Umbilical cord (tissue), 2 donors: ENCODE measurements around the gene TBC1D17. TPM values are rescaled to one million over a fixed set of nuclear protein-coding genes. Genes with fewer than 3 reads are reported as not detected.

Source experiments
- DNase-seq: peaks from one replicate; pipeline ENCODE4 v3.0.0-alpha.2; 2015; ENCODE audit warnings: low spot score
- total RNA-seq: library from RNA; depleted of rRNA; stranded (reverse); fragments of >200 nt; gene quantifications from one replicate; pipeline ENCODE4 v1.2.3, GENCODE V29; 2014; ENCODE audit warnings: low replicate concordance; ENCODE audit not compliant: insufficient read depth

The TBC1D17 gene
- total RNA-seq, 1 donor from 2014 or later, result 4.1 TPM

- DNase-seq, result no peak
Measured at GRCh38 chr19:49894011-49894664, 16.6 kb downstream of the TBC1D17 start.

GRCh38 chr19:49894879-49895565, 17.5 kb downstream of the TBC1D17 start:
- DNase-seq, result no peak

- no peak for DNase-seq
Measured at GRCh38 chr19:49895566-49896297, 18.2 kb downstream of the TBC1D17 start.

DNA sequence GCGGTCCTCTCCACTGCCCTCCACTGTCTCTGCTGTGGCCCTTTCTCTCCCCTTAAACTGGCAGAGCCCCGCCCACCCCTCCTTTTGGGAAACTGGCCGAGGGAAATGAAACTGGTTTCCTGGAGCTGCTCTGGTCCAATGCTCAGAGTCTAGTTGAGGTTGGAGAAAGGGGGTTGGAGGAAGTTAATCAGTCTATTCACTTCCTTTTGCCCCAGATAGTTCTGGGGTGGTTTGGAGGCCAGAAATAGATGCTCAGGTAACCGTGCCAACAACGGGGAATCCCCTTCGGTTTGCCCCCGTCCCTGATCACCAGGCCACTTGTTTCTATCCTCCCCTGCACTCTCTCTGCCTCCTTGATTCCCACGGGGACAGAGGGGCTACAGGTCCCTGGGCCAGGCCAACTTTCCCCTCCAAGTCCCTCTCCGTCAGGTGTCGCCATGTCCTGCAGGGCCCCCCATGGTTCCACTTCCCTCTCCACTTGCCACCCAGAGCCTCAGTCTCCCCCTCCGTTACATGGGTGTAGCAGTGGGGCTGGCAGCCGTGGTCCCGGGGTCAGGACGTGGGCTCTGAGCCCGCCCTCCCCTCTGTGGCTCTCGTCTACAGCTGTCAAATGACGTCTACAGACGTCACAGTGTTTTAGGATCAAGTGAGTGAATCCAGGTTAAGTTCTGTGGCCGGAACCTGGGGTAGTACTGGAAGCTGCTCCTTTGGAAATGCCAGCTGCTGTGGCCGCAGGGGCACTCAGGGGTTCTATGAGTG, 19.5 kb downstream of the TBC1D17 start, which contains the start of gene IL4I1:
IL4I1 (minus strand) TSS at position 25 of the 759 bp plus-strand sequence. CDS start 727 bp downstream, outside the sequence.
- DNase-seq, result peak; percentile 54

DNA sequence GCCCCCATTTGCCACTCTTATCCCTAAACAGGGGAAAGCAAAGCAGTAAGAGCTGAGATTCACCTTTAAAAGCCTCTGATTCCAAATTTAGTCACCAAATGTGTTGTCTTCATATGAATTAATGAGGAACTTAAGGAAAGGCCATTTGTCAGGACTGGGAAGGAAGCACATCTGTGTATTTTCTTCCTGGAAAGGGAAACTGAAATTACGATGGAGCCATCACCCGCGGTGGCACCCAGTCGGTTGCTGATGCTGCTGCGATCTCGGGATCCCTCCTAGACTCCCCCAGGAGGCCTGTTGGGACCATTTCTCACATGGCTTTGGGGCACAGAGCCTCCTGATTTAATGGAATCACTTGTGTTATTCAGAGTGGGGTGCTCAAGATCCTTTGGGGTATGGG, 26.6 kb downstream of the TBC1D17 start:
- no peak for DNase-seq

- no peak for DNase-seq
Measured at GRCh38 chr19:49906879-49907564, 29.5 kb downstream of the TBC1D17 start.

DNA sequence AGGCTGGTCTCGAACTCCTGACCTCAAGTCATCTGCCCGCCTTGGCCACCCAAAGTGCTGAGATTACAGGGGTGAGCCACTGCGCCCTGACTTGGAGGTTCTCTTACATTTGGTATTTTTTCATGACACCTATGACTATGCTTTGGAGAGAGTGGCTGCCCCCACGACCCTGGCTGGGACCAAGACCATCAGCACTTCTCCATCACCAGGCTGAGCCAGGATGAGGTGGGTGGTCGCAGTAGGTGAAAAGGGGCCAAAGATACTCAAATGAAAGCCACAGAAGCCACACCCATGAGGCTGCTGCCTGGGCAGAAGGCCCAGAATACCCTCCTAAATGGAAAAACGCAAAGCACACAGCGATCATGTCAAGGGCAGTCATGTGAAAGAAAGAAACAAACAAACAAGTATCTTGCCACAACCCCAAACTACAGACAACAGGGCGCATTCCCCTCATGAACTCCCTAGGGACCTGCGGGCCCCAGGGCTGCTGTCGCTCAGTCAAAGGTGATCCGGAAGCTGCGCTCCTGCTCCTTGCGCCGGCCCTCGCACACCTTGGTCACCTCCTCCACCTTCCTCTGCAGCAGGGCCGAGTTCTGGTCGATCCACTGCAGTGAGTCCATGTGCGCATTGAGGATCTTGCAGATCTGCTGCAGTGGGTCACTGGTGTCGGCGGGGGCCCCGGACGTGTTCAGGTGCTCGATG, 30.4 kb downstream of the TBC1D17 start:
- no peak for DNase-seq

- no peak for DNase-seq
Measured at GRCh38 chr19:49908480-49909420, 31.2 kb downstream of the TBC1D17 start.

GRCh38 chr19:49910179-49910578, 32.7 kb downstream of the TBC1D17 start:
- no peak for DNase-seq

- no peak for DNase-seq
Measured at GRCh38 chr19:49911381-49912145, 34.1 kb downstream of the TBC1D17 start.

DNA sequence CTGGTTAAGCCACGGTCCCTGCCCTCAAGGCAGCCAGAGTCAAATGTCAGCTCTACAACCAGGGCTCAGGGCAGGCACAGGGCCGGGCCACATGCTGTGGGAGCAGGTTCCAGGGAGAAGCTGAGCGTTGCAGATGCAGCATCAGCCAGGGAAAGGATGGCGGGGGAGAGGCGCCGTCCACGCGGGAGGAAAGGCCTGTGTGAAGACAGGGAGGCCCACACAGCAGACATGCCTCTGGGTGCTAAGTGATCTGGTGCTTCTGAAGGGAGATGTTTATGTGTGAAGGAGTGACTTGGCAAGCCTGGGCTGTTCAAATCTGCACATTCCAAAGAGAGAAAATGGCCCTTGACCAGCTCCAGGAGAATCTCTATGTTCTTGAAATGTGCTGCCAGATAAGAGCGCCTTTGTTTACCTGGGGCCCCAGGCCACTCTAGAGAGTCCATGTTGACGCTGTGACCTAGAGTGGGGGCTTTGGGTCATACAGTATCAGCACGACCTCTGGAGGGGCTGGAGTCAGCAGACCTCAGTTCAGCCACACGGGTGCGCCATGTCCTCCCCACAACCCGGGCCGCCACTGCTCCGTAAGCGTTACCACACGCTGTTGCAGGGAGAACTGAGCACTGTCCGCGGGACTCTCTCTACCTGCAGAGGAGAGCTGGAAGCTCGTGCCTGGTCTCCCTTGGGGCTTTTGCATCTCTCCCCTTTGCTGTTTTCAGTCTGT, 35.6 kb downstream of the TBC1D17 start:
- no peak for DNase-seq

DNA sequence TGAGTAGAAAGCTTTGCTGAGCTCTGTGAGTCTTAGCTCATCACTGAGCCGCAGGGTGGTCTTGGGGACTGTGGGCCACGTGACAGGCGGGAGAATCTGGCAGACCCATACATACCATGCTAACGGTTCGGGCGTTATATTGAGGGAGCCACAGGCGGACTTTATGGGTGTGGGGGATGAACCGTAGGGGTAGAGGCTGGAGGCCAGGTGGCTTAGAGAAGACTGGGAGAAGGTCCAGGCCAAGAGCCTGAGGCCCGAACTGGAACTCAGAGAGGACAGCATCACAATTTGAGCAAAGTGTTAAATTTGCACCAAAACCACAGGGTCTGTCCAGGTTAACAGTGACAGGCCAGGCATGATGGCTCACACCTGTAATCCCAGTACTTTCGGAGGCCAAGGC, 36.2 kb downstream of the TBC1D17 start:
- DNase-seq, result no peak

- DNase-seq, result no peak
Measured at GRCh38 chr19:49915271-49915670, 37.8 kb downstream of the TBC1D17 start.

DNA sequence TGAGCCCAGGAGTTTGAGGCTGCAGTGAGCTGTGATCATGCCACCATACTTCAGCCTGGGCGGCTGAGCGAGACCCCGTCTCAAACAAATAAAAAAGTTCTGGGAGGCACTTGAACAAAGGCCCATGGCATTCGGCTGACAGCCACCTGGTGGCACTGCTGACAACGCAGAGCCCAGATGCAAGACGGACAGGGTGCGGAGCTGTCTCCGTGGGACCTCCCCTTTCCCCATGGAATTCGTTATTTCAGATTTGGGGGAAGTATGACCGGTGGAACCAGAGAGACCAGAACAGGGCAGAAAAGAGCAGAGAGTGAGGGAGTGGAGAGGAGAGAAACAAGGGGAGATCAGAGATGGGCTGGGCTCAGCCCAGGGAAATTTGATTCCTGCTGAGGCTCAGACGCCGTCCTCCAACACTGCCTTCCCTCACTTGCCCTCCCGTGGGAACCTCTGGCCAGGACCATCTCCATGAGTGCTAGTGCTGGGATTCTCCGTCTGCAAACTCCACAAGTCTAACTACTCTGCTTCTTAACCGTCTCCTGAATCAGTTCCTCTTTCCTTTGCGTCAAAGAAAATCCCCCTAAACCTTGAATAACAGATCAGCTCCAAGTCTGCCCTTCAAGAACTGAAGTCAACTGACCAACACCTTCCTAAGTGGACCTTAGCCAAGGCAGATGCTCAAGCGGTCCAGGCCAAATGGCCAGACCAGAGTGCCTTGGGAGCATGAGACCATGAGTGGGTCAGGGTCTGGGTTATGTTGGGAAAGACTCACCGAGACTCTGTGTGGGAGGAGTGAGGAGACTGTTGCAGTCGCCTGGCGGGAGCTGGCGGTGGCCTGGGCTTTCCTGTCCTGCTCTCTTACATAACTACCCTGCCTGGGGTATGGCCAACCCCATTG, 39.6 kb downstream of the TBC1D17 start:
- DNase-seq, result peak; percentile 48

- no peak for DNase-seq
Measured at GRCh38 chr19:49918089-49918488, 40.6 kb downstream of the TBC1D17 start.

DNA sequence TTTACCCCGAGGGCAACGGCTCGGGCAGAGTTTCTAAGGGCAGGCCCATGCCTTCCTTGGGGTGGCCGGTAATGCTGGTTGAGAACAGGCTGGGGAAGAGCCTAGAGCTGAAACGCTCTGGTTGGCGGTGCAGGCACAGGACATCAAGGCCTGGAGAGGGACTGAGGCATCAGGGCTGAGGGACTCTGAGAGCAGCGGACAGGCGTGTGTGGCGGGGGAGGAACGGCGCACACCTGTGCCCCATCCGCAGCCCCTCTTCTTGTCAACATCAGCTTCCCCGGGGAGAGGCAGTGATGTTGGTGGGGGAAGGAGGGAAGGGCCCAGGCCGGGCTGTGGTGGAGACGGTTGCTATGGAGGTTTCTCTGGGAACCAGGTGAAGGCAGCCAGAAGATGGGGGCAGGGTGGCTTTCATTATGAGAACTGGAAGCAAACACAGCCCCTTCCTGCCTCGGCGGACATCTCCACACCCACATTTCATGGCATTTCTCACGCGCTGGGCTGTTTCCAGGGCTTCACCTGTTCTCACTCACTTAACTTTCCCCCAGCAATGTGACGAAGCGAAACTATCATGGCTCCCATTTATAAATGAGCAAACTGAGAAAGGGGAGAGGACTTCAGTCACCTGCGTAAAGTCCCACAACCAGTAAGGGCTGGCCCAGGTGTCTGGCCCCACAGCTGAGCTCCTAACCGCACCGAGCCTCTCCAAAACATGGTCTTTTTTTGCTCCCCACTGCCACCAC, 43.3 kb downstream of the TBC1D17 start:
- DNase-seq, result no peak
